Measurements from ENCODE around the gene PLCG2.
"Not testable (repeated sequence)": the region's sequence is repeated elsewhere in the genome, so short reads cannot be mapped to it uniquely, and the experiment has no call there.

The PLCG2 gene

GRCh38 chr16:81850197-81850944 is 71.3 kb downstream of the PLCG2 start:
- DNase-seq, result no peak

GRCh38 chr16:81852347-81852746 is 73.3 kb downstream of the PLCG2 start:
- DNase-seq, result no peak

- DNase-seq, result no peak
Observed at GRCh38 chr16:81855552-81856153, 76.6 kb downstream of the PLCG2 start.

- DNase-seq, result peak; percentile 9
Observed at GRCh38 chr16:81860287-81861266, 81.5 kb downstream of the PLCG2 start.

GRCh38 chr16:81861503-81861902 is 82.4 kb downstream of the PLCG2 start:
- no peak for DNase-seq

GRCh38 chr16:81861915-81862314 is 82.8 kb downstream of the PLCG2 start:
- no peak for DNase-seq

GRCh38 chr16:81863630-81864352 is 84.7 kb downstream of the PLCG2 start:
- DNase-seq, result no peak

- no peak for DNase-seq
Observed at GRCh38 chr16:81864646-81865382, 85.7 kb downstream of the PLCG2 start.

- DNase-seq, result no peak
Observed at GRCh38 chr16:81866820-81867440, 87.8 kb downstream of the PLCG2 start.

- DNase-seq, result no peak
Observed at GRCh38 chr16:81868057-81868748, 89.1 kb downstream of the PLCG2 start.

- DNase-seq, result no peak
Observed at GRCh38 chr16:81869326-81869725, 90.2 kb downstream of the PLCG2 start.

- DNase-seq, result no peak
Observed at GRCh38 chr16:81873206-81873605, 94.1 kb downstream of the PLCG2 start.

- peak; percentile 57 for DNase-seq
Observed at GRCh38 chr16:81873843-81874752, 95.0 kb downstream of the PLCG2 start.

GRCh38 chr16:81875461-81875860 is 96.4 kb downstream of the PLCG2 start:
- no peak for DNase-seq

- no peak for DNase-seq
Observed at GRCh38 chr16:81876273-81876900, 97.3 kb downstream of the PLCG2 start.

- DNase-seq, result not testable (repeated sequence)
Observed at GRCh38 chr16:81877490-81877889, 98.4 kb downstream of the PLCG2 start.

GRCh38 chr16:81878529-81878928 is 99.4 kb downstream of the PLCG2 start:
- no peak for DNase-seq

- DNase-seq, result no peak
Observed at GRCh38 chr16:81879625-81880024, 100.5 kb downstream of the PLCG2 start.

GRCh38 chr16:81880816-81881215 is 101.7 kb downstream of the PLCG2 start:
- no peak for DNase-seq

Measured in CD4-positive, alpha-beta T cell treated with Interleukin-10 for 1 hour (primary cell).